CD4-positive, alpha-beta T cell treated with Interleukin-1 beta for 1 hour (primary cell): ENCODE measurements around the gene VSIR.
A peak's percentile ranks its signal among the peaks of the same experiment; 100 is the strongest.

ENCODE experiments used
- DNase-seq, 2 donors: peaks; one replicate each; pipeline ENCODE4 v3.0.0-alpha.2; 2020 to 2022

VSIR gene

DNA sequence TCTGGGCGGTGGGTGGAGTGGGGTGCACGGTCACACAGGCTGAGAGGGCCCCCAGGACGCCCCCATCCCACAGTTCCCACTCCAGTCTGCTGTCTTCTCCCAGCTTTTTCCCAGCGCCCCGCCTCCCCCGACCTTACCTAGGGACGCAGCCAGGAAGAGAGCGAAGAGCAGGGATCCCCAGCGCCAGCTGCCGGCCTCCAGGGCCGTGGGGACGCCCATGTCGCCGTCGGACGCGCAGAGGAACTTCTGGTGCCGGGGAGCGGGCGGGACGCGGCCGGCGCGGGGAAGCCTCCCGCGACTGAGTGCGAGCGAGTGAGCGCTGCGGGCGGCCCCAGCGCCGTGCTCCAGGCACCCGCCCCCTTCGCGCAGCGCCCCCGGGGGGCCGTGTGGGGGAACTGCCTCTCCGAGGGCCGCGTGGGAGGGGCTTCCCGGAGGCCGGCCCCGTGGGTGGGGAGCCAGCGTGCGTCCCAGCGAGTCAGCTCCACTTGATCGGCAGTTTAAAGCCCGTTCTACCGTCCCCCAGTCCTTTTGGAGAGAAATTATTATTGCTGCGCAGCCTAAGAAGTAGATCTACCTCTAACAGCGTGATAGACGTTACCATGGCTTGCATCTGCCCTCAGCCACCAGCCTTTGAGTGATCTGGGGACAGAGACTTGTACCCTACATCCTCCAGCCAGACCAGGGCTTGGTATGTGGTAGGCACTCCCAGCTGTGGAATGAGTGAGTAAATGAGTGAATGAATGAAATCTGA, at the start of gene VSIR:
Gene VSIR (minus strand): TSS at position 300 of the 751 bp plus-strand sequence. CDS start 81 bp downstream, at position 219.
- peak; percentile 91 to 95 for DNase-seq

DNA sequence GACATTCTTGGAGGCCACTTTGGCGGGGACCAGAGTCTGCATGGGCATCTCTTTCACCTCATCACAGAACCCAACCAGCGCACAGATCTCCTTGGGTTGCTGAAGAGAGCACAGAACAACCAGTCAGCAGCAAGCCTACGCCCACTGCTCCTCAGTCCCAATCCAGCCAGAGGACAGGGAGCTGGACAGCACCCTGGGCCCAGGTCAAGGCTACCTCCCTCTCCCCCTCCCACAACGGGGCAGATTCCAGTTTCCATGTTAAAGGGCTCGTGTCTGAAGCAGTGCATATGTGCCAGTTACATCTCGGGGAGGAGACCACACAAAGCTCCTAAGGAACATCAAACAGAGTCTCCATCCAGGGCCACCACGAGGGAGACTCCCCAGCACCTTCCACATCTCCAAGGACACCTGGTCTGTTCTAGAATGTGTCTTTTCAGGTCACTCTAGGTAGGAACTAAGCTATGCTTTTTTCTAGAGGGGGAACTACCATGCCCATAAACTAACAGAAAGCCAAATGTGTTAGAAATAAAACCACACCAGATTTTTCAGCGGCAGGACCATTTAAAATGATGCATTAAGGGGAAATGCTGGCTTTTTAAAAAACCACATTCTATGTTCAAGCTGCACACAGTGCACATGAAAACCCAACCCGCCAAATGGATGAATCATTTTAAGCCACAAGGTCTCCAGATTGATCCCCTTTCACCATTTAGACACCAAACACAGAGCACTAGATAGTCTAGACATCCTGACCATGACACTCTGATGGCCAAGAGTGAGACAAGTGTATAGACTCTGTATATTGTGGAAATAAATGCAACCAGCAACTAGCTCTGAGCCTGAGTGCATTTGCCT, 48.8 kb upstream of the VSIR start:
- no peak for DNase-seq

DNA sequence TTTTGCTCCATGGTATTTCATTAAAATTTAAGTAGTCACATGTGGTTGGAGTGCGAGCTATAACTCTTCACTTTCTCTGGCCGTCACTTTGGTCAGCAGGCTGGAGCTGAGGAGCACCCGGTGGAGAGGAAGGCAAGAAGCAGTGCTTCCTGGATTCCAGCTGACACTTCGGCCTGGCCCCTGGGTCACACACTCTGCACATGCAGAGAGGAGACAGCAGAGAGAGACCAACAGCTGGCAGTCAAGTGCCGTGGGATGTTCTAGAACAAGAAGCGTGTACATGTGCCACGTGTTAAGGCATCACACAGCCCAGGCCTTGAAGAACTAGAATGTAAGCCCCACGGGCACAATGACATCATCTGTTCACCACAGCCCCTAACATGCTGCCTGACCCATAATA, 47.6 kb upstream of the VSIR start:
- no peak for DNase-seq

DNA sequence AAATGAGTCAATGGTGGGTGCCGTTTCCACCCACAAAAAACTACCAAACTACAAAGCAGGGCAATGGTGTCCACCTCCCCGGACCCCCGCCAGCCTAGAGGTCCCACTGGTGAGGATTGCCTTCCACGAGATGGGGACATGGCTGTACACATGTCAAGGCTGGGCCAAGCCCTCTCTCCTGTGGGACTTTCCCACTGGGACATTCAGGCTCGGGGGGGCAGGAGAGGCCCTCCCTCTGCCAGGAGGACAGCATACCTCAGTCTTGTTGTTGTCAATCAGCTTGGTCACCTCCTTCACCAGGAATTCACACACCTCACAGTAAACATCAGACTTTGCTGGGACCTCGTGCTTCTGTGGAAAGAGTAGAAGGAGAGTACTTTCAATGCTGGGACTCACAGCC, 46.7 kb upstream of the VSIR start:
- no peak for DNase-seq

DNA sequence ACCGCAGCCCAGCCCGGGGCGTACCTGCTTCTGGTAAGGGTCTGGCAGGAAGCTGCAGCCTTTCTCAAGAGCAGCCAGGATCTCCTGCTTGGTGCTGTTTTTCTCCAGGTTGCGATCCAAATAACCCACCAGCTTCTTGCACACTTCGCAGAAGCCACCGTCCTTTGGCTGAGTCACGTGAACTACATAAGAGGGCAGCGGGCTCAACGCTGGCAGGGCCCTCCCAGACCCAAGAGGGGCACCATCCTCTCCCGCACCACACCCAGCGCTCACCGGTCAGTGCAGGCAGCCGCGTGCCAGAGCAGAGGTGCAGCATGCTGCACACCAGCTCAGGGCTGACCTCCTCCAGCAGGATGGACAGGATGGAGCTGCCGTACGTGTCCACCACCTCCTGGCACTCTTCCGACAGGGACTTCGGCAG, 46.1 kb upstream of the VSIR start:
- no peak for DNase-seq

DNA sequence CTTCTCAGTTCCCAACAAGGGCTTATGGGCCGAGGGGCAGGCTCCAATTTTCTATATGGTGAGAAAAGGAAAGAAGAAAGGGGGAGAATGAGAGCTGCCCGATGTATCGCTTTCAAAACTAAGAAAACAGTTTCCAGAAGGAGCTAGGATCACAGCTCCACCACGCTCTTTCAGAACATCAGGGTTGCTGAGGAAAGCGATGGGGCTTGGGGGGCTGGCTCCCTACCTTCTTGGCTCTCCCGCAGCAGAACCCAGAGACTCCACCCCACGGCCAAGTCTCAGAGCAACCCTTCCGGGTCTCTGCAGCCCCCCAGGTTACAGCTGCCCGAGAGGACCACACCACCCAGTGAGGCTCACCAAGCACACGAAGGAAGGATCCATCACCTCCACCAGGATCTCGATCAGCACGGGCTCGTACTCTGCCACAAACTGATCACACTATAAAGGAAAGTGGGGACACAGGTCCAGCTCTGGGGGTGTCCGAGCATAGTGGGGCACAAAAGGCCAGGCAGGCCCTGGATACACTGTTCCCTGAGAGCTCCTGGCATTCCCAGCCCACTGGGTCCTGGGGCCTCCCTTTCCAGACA, 45.4 kb upstream of the VSIR start:
- DNase-seq, result no peak

DNA sequence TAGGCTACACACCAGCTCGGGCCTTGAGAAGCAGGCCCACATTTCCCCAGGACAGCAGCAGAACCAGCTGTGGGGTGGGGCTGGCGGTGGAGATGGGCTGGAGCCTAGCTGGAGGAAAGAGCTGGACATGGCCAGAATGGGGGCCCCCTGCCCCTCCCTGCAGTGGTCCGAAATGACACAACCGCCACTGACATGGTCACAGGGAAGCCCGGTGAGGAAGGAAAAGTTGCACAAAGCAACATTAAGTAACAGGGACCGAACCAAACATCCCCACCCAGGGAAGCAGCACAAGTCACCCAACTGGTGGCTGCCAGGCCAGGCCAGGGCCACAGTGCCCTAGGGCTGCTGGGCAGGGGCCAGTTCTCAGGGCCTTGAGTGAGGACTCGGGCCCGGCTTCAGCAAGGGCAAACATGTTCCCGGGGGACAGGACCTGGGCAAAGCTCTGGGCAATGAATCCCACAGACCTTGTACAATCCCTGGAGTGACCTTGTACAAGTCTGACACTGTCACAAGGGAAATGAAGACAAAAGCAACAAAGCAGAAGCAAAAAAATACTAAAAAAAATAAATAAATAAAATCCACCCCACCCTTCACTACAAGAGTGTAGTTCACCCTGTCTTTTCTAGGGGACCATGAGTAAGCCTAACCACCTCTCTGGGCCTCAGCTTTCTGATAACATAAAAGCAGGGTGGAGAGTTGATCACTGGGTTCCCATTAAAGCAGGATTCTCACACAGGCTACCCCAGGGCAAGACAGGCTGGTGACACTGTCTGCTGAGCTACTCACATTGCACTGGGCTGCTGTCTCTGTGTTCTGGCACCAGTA, 44.7 kb upstream of the VSIR start:
- DNase-seq, result peak in 1 of 2 donors; percentile 65

DNA sequence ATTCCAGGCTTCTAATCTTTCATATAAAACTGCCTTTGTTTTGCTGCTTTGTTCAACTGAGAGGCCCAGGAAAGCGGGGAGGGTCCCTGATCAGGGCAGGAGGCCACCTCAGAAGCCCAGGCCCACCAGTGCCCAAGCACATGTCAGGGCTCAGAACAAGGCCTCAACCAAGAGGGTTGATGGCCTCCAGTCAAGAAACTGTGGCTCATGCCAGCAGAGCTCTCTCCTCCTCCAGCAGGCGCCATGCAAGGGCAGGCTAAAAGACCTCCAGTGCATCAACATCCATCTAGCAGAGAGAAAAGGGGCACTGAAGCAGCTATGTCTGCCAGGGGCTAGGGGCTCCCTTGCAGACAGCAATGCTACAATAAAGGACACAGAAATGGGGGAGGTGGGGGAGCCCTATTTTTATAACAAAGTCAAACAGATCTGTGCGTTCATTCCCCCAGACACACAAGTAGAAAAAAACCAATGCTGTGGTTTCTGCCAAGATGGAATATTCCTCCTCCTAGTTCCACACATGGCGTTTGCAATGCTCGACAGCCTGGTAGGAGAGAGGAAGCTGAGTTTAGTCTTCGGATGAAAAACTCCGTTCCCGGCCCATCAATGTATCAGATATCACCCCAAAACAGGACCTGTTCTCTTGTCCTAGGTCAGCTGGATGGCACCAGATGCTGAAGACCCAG, 43.8 kb upstream of the VSIR start:
- no peak for DNase-seq

DNA sequence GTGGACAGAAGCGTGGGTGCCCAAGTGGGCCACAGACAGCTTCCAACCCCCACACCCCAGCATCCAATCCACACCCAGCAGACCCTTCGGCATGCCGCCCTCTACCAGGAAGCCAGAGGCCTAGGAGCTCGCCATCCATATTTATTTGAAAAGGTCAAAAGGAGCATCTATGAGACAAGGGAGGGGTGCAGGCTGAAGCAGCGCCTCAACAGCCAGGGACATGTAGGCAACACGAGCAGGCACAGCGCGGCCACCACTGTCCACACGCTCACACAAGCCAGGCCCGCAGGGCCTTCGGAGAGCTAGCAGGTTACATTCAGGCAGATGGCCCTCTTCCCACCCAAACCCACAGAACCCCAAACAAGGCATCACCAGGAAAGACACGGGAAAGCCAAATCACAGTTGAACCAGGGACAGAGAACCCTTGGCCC, 43.1 kb upstream of the VSIR start:
- no peak for DNase-seq

DNA sequence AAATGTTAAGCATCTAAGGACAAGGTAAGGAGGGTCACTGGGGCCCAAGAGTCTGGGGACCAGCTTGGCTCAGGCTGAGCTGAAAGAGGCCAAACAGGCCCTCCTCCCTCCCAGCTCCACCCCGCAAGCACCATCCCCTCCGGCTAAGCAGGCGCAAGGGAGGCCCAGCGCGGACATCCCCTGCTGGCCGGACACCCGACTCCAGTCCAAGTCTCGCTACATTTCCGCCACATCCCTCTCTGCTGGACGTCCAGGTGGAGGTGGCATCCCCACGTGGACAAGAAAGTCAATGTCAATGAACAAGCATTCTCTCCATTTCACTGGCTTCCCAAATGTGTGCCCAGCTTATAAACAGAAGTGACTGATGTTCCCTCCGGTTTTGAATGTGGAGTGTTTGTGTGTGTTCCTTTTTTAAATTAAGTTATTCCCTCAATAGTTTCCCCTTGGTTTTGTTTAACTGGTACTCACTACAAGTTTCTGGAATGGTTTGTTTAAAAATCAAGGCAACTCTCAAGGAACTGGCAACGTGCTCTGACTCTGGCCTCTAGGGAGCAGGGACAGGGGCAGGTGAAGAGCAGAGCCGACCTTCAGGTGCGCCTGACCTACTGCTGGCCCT, 42.3 kb upstream of the VSIR start:
- no peak for DNase-seq

DNA sequence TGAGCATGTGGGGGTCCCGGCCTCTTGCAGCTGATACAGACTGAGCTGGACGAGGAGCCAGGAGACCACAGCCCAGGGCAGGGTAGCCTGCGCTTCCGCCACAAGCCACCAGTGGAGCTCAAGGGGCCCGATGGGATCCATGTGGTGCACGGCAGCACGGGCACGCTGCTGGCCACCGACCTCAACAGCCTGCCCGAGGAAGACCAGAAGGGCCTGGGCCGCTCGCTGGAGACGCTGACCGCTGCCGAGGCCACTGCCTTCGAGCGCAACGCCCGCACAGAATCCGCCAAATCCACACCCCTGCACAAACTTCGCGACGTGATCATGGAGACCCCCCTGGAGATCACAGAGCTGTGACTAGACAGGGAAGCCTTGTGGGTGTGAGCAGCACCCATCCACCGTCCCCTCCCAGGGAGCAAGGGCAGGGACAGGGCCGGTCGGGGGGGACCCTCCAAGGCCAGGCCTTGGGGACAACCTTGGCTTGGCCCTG, 41.6 kb upstream of the VSIR start:
- DNase-seq, result no peak

DNA sequence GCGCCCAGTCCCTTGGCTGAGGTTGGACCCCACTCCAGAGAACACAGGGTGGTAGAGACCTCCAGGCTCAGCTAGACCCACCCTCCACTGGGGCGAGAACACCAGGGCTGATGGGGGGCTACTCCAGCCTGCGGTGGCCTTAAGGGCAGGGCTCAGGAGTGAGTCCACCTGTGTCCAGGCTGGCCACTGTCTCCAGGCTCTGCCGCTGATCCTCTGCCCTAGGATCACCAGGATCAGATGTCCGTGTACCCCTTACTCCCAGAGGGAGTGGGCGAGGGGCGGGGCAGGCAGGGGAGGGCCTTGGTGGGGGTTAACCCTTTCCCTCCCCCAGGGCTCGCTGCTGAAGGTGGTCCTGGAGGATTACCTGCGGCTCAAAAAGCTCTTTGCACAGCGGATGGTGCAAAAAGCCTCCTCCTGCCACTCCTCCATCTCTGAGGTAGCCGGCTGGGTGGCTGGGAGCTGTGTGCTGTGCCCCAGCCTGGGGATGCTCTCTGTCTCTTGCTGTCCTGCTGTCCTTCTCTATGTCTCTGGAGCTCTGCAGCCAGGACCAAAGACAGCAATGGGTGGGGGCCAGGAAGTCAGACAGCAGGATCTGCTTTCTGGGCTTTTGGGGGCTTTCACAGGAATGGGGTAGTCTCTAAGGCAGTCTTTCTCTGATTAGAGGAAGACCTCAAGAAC, 39.7 kb upstream of the VSIR start:
- no peak for DNase-seq

DNA sequence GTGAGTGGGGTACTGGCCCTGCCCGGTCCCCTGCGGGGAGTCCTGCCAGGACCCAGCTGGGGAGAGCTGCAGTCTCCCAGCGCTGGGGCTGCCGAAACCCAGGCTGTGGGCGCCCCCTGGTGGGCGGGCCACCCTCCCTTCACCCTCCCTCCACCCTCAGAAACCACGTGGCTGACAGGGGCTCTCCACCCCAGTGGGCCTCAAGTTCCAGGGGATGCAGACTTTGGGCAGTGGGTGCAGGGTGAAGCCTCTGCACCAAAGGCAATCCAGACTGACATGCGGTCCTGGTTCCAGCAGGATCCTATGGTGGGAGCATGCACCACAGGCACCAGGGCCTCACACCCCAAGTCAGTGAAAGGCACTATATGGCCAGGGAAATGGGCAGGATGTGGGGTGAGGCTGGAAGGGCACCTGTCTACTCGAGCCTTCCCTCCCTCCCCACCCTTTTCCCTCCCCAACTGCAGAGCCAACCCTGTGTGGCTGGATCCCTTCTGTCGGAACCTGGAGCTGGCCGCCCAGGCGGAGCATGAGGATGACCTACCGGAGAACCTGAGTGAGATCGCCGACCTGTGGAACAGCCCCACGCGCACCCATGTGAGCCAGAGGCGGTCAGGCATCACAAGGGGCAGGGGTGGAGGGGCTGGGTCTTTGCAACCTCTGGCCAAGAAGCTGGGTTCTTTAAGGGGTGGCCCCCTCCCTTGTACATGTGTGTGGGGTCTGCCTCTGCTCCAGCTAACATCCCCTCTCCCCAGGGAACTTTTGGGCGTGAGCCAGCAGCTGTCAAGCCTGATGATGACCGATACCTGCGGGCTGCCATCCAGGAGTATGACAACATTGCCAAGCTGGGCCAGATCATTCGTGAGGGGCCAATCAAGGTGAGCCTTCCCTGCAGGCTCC, 38.9 kb upstream of the VSIR start:
- DNase-seq, result peak; percentile 77

DNA sequence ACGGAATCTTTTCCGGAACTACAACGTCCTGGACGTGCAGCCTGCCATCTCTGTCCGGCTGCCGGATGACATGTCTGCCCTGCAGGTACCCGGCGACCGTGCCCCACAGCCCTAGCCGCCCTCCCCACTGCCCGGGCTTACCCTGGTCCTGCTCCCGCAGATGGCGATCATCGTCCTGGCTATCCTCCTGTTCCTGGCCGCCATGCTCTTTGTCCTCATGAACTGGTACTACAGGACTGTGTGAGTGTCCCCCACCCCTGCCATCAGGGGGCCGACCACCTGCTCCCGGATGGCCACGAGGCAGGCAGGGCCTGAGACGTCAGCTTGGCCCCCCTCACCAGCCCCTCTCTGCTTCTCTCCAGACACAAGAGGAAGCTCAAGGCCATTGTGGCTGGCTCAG, 38.0 kb upstream of the VSIR start:
- no peak for DNase-seq

DNA sequence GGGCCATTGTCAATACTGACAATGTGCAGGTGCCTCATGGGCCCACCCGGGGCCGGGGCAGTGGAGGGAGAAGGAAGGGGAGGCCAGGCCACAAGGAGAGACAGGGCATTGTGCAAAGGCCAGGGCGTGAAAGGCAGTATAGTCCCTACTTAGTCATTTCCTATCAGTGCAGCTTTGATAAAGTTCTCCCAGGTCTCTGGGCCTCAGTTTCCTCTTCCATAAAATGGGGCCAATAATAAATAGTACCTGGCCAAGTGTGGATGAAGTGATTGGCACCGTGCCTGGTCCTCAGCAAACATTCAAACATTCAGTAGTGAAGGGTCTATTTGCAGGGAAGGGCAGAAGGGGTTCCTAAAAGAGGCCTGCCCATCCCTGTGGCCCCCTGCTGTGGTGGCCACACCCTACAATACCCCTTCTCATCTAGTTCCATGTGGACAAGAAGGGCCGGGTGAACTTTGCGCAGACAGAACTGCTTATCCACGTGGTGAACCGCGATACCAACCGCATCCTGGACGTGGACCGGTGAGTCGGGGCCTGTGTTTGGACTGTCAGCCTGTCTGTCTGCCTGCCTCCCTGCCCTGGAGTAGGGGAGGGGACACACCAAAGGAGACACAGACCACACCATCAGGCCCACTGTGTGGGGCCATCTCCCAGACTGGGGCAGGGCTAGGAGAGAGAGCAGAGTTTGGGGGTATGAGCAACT, 36.9 kb upstream of the VSIR start:
- DNase-seq, result no peak

DNA sequence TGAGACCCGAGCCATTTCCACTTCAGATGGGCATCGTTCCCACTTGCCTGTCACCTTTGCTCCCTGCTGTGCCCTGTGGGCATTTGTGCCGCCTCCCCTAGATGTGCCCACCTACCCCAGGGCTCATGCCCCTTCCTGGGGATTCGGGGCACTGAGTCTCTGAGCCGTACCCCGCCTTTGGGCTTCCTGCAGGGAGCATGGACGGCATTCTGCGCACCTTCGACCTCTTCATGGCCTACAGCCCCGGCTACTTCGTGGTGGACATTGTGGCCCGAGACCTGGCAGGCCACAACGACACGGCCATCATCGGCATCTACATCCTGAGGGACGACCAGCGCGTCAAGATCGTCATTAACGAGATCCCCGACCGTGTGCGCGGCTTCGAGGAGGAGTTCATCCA, 36.3 kb upstream of the VSIR start:
- DNase-seq, result no peak

DNA sequence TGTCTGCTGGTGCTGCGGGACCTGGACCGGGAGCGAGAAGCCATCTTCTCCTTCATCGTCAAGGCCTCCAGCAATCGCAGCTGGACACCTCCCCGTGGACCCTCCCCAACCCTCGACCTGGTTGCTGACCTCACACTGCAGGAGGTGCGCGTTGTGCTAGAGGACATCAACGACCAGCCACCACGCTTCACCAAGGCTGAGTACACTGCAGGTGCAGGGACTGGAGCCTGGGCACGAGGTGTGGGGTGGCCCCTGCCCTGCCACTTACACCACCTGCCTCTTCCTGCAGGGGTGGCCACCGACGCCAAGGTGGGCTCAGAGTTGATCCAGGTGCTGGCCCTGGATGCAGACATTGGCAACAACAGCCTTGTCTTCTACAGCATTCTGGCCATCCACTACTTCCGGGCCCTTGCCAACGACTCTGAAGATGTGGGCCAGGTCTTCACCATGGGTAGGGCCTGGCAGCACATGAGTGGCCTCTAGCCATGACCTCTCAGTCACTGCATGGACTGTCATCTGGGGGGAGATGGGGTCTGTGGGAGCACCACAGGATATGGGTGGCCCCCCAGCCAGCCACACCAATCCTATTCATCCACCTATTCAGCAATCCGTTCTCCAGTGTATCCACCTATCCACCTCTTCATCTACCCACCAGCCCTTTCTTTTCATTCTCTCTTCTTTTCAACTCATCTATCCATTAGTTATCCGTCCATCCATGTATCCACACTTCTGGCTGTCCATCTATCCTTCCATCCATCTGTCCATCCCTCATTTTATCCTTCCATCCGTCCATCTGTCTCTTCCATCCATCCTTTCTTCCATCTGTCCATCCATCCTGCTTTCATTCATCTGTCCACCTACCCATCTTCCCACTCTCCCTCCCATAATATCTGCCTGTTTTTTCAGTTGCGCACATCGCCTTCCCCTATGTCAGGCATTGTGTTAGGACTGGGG, 34.5 kb upstream of the VSIR start:
- DNase-seq, result no peak
